Globus pallidus (tissue), 1 donor: ENCODE data around the gene PDIA4.
A peak's percentile ranks its signal among the peaks of the same experiment; 100 is the strongest.
"Not testable (repeated sequence)": the region's sequence is repeated elsewhere in the genome, so short reads cannot be mapped to it uniquely, and the experiment has no call there.

Experiments used
- DNase-seq: peaks from one replicate; pipeline ENCODE4 v3.0.0-alpha.2; 2015; ENCODE audit warnings: low spot score

Gene PDIA4

DNA sequence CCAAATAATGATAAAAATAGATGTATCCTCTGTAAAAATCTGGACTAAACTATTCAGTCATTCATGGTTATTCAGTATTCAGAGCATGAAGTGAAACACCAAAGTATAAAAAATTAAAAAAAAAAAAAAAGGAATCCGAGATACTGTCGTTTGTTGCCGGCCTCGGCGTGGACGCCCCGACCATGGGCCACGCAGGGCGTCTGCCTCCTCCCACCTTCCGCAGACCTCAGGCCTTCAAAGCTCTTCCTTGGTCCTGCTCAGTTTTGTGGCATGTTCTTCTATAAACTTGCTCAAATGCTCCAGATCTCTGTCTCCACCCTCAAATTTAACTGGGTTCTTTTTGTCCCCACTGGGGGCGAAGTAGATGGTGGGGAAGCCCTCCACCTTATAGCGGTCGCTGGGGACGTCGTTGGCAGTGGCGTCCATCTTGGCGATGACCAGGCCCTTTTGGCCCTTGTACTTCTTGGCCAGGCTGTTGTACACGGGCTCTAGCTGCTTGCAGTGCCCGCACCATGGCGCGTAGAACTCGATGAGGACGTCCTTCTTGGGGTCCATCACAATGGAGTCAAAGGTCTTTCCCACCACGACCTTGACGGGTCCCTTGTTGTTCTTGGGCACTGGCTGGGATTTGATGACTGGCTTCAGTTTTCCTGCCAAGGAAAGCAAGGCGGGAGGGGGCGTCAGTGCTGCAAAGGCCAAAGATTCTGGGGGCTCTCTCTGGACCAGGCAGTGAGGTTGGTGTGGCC lies 24.6 kb downstream of the PDIA4 start:
- DNase-seq: no peak

DNA sequence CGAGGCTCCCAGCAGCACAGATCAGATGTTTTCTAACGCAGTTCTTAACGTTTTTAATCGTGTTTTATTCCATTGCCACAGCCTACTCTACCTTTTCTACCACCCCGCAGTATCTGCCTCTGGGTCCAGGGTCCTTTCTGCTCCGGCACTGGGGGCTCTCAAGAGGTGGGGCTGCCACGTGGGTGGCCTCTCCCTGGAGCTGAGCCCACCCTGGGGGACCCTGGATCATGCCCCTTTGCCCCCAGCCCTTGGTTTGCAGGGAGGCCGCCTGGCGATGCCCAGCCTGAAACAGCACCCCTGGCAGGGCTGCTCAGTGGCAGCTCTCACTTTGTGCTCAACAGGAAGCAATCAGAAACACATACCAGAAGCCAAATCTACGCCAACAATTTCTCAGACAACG lies 25.3 kb downstream of the PDIA4 start:
- DNase-seq: no peak

DNA sequence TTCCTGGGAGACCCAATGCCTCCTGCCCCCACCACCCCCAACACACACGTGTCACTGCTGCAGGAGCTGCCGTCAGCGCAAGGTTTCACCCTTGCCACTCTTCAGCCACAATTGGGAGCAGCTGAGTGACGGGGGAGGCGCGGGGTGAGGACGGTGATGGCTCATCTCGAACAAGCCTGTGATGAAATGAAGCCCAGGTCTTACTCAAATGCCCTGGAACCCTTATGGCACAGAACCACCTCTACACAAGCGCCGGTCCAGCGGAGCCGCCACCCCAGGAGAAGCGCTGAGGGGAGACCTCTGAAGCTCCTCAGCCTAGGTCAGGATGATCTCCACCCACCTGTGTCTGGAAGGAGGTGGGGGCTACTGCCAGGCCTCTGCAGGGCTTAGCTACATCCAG lies 25.7 kb downstream of the PDIA4 start:
- DNase-seq: no peak

DNA sequence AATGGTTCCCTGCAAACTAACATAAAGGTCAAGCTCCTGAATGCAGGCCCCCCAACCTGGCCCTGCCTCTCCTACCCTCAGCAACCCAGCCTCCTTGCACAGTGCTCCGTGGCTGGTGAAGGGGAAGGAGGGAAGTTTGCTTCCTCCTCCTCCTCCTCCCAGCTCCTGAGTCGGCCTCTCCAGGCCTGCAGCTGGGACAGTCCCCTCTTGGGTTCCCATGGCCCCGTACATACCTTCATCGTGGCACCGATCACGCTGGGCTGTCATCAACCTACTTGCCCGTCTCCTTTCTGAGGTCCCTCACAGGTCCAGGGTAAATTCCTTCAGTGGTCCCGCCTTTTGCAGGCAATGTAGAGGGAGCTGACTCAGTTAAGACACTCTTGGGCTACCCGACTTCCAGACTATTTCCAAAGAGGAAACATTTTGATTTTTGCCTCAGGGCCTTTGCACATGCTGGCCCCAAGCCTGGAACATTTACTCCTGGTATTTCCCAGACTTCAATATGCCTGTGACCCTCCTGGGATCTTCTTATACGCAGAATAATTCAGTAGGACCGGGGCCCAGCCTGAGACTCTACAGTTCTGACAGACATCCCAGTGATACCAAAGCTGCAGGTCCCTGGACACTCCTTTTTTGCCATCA lies 26.8 kb downstream of the PDIA4 start:
- no peak for DNase-seq

DNA sequence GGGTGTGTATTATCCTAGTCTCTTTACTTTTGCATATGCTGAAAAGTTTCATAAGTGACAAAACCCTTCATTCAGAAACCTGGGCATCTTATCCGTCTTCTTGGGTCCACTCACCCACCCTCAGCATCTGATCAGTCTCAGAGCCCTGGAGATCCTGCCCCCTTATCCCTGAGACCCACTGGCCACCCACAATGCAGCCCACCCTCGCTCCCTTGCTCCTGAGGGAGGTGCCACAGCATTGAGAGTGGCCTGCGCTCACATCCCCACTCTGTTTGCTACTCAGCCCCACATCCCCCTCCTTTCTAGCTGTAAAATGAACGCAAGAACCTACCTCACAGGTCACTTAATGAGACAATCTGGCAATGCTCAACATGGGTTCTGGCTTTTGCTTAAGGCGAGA lies 27.3 kb downstream of the PDIA4 start:
- DNase-seq: no peak

DNA sequence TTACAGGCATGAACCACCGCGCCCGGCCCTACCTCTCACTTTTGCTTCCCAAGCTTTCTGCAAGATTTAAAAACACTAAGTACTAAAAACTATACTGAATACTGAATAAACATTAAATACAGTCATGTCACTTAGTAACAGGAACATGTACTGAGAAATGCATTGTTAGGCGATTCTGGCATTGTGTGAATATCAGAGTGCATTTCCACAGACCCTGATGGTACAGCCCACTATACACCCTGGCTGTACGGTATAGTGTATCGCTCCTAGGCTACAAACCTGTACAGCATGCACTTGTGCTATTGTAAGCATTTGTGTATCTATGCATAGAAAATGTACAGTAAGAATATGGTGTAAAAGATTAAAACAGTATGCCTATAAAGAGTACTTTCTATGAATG lies 29.1 kb downstream of the PDIA4 start:
- no peak for DNase-seq

DNA sequence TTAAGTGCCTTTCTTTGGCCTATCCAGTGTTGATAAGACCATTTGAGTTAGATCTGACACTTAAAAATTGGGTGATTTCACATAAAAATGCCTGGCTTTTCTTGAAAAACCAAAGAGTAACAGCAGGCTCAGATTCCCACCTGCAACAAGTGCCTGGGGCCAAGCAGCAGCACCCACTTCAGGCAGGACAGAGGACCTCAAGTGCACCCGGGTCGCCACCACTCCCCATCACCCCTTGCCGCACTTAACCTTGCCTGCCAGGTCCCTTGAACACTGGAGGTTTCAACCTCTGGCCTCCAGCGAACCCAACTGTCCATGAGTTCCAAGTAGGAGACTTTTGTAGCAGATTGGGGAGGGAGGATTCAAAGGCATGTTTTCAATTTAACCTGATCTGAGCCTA lies 30.8 kb downstream of the PDIA4 start:
- no peak for DNase-seq

DNA sequence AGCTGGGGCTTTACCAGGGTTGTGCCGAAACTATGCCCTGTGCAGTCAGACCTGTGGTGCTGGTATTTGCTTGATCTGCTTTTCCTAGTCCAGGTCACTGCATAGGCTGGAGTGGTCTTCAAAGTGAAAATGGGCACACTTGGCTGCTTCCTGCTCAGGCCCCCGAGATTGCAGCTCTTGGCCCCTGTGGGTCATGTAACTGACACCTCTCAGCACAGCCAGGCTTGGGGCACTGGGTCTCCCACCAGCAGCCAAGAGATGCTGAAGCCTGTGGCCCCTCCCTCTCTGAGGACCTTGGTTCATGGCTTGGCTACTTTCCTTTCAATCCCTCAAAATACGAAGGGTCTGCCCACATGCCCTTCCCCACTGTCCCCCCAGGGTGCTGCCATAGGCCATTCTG lies 33.7 kb downstream of the PDIA4 start:
- no peak for DNase-seq

DNA sequence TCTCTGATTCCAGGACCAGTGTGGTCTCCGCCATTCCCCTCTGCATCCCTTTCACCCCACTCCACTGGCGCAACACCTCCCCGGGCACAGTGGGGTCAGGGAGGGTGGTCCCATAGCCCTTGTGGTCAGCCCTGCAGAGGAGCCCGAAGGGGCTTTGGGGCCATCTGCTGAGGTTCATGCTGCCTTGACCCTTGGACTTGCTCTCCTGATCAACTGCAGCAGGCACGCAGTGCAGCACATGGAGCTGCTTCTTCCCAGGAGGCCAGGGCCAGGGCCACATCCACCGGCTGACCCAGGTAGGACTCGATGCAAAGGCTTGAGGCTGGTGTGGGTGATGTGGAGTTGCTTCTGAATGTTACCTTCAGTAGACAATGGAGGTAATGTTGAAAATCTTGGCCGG lies 35.1 kb downstream of the PDIA4 start:
- DNase-seq: no peak

DNA sequence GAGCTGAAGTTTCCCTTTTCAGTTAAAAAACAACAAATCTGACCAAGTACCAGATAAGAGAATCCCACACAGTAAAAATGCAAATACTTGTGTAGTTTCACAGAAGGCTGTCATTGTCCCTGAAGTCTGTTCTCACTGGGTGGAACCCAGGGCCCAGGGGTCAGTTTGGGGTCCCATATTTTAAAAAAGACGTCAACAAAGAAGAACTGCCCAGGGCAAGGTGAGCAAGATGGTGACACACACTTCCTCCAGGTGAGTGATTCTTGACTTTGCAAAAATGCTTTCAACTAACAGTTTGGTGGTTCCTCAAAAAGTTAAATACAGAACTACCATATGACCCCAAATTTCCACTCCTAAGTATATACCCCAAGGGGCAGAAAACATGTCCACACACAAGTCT lies 36.8 kb downstream of the PDIA4 start:
- no peak for DNase-seq

DNA sequence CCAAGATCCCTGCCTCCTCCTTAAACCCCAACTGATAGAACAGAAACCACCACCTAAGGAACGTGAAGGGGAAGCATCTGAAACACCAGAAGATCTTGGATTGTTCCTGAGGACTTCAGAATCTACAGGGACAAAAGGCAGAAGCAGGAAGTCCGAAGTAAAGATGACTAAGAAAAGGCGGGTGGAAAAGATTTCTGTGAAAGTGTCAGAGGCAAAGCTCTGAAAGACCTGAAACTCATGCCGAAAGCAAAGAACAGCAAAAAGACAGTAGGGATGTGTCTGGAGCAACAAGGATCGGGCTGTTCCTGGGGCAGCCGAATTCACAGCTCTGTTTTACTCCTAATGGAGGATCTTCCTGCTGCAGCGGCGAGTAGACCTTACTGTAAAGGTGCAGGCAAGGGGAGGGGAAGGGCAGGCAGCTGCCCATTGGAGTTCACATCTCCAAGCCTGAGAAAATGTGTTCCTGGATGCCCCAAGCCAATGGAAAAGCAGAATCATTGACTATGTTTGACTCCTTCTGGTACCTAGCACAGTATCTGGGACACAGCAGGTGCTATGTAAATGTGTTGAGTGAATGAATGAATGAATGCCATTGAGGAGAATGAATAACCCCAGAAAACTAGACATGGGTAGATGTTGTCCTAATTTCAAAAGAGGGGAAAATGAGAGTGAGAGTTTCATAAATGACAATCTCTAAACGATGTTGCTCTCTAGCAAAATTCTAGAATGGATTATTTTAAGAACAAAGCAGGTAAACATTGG lies 40.4 kb downstream of the PDIA4 start:
- no peak for DNase-seq

DNA sequence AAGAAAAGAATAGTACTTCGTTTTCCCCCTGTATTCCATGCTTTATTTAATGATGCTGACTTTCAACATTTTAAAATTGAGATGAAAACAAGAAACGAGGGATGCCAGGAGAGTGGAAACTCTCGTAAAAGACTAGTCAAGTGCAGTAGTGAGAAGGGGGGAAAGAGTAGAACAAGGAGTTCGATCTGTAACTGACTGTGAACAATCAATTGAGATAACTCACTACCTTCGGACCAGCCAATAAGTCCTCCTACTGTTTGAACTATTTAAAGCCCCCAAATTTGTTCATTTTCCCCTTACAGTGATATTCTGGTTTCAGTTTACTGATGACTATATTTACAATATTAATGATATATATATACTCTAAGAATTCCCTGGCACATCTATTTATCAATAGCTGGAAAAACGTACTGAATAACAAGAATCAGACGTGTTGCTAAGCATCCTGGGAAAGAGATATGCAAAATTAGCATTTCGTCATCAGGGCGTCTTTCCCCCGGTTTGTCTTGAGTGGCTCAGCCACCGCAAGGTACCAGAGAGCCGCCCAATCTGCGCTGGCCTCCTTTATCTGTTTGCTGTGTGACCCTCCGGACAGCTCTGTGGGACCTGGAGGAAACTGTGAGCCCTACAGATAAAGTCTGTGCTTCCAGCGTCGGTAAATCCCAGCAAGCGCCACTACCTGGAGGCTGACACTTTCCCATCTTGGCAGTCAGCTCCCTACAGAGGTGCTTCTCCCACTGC lies 41.1 kb downstream of the PDIA4 start:
- DNase-seq: peak; percentile 86

DNA sequence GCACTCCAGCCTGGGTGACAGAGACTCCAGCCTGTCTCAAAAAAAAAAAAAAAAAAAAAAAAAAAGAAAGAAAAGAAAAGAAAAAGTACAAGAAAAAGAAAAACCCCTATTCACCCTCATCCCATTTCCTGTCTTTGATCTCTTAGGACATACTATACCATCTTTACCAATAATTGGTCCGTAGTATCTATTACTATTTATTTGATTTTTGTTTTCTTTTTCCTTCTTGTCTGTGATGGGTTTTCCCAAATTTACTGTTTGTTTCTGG lies 41.6 kb downstream of the PDIA4 start:
- no peak for DNase-seq

DNA sequence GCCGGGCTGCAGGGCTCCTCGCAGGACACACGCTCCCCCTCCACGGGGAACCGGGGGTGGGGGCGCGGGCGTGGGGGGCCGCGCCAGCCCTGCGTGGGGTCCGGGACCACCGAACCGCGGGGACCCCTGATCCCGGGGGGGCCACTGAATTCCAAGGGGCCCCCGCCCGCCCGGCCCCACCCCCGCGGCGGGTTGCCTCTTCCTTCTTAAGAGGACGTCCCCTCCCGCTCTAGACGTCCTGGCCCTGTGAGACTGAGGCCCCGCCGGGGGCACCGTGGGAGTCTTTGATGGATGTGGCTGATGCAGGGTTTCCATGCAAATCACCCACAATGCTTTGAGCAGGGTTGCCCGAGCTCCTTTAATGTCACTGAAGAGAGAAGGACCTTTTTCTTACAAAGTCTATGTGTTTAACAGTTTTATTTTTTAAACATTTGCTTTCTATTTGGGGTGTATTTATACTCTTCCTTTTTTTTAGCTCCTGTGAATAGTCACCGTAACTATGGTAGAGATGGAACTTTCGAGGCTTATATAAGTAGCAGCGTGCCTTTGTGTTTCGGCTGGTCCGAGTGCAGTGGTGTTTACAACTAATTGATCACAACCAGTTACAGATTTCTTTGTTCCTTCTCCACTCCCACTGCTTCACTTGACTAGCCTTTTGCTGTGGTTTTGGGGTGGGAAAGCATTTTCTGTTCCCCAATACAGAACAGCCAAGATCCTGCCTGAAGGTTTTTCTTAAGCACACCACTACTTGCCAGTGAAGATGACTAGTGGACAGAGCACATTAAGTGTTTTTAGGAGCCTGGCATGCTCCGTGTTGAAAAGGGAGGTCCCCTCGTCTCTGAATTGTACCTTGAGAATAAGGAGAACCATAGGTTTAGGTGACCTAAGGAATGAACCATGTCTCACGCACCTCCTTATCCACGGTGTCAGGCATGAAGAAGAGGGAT lies 44.8 kb downstream of the PDIA4 start:
- DNase-seq: peak; percentile 79

DNA sequence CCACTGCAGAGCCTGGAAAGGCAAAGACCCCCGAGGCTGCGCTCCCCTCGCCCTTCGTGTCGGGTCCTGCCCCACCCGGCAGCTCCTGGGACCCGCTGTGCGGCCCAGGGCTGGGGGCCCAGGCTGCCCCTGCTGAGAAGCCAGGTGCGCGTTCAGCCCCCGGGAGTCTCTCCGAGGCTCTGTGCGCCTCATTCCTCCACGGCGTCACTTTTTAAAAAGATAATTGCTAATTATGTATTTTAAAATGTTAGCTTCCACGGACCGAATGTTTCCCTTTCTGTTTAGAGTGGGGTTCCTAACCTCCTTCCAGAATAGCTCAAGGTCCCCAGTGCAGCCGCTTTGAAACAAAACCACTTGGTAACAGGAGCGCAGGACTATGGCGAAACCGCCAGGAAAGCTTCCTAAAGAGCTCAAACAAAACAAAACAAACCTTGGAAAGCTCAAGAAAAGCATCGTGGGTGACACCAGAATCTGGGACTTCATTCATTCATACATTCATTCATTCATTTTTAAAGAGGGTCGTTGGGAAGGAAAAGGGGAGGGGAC lies 45.6 kb downstream of the PDIA4 start:
- DNase-seq: no peak

DNA sequence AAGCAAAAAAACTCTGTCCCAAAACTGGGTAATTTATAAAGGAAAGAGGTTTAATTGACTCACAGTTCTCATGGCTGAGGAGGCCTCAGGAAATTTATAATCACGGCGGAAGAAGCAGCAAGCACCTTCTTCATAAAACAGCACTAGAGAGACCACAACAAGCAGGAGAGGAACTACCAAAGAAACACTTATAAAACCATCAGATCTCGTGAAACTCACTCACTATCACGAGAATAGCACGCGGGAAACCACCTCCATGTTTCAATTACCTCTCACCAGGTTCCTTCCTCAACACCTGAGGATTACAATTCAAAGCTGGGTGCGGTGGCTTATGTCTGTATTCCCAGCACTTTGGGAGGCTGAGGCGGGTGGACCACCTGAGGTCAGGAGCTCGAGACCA lies 48.5 kb downstream of the PDIA4 start:
- DNase-seq: no peak

DNA sequence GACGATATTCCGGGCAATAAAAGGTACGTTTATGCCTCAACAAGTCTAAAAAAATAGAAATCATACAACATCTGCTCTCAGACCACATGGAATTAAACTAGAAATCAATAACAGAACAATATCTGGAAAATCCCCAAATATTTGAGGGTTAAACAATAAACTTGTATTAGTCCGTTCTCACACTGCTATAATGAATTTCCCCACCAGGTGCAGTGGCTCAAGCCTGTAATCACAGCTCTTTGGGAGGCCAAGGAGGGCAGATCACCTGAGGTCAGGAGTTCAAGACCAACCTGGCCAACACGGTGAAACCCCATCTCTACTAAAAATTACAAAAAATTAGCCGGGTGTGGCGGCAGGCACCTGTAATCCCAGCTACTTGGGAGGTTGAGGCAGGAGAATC lies 49.2 kb downstream of the PDIA4 start:
- DNase-seq: not testable (repeated sequence)

DNA sequence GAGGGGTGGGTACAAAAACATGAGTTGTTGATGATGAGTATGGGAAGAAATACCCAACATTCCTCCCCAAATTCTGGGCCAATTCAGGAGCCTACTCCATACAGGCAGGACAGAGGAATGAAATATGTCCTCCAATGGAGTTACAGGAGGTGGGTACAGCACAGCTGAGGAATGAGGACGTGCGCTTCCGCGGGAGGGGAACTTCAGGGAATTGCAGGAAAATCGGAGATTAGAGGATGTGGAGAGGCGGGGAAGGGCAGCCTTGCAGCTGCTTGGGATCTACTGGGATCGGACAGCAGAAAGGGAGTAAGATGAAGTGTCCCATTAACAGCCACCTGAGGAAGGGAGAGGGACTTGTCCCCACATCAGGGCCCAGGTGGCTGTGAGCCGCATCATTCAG lies 50.2 kb downstream of the PDIA4 start:
- no peak for DNase-seq

DNA sequence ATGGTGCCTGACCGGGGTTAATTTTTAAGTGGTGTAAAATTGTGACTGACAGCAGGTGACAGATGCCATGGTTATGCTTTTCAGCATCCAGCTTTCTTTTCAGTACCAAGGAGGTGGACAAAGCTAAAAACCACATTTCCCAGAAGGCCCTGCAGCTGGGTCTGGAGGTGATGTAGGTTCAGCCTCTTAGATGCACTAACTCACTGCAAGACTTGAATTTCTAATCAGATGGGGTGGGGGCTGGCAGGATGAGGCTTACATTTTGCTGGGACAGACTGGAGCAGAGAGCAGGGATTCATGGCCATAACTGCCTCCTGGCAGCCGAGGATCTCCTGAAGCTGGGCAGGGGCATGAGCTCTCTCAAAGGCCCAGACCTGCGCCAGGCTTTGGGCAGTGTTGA lies 52.4 kb downstream of the PDIA4 start:
- no peak for DNase-seq

DNA sequence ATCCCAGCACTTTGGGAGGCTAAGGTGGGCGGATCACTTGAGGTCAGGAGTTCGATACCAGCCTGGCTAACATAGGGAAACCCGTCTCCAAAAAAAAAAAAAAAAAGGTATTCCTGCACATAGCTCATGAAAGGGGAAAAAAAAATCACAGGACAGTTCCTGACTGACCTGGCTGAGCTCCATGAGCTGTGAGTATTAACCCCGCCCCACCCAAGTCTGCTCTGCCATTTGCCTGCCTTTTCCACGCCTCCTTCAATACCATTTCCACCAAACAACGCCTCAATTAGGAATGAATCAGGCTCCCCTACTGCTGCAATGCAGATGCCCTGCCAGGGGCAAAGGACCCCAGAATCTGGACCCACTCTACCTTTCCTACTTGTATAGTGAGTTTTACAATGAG lies 55.0 kb downstream of the PDIA4 start:
- no peak for DNase-seq

DNA sequence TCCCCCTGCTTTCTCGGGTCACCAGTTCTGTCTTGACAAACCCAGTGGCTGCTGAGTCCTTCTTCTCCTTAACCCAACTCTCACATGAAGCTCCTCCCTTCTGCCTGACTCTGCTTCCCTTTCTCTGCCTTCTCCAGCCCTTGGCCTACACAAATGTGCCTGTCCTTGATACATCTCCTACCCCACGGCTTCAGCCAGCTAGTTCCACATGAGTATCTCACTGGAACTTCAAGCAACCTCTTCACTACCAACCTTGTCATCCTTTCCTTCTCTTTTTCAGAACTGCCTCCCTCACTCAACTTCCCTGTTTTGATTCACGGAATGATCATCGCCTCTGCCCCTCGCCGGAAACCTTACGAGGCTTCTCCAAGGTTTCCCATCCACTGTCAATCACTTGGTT lies 55.9 kb downstream of the PDIA4 start:
- no peak for DNase-seq
